ENCODE results near the gene C9orf85.
"Not testable (repeated sequence)": the region's sequence is repeated elsewhere in the genome, so short reads cannot be mapped to it uniquely, and the experiment has no call there.

Gene C9orf85

DNA sequence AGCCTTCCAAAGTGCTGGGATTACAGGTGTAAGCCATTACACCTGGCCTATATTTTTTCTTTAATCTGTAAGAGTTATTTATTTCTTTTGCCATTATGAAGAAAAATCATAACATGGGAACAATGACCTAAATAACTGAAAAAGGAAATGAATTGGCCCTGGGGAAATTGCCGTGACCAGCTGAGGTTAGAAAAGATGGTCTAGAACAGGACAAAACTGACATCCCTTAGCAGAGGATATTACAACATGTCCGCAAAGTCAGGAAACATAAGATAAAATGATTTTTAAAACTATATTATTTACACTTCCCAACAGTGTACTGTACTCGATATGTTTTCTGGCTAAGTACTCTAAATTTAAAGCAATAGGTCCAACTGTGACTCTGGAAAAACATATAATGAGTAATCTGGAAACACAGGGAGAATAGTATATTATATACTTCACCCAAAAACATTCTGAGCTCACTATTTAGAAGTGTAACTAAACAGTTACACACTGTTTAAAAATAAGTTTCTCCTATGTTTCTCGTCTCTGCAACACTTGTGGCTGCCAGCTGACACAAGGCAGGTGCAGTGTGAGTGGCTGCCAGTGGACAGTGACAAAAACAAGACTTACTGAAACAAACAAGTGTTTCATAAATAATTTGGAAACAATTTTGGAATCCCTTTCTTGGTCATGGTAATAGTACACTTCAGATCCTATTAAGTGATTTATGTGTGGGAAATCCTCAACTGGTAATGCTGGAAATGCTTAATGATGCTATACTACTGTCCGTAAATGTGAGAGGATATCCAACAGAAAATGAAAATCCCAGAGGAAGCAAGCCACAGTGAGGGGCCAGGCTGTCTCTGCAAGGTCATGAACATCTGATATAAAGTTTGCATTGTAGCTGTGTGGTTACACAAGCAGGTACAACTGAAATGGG, 69.1 kb downstream of the C9orf85 start:
- no peaks in the 10 kb centered on the region for H3K27me3 ChIP-seq (ENCODE audit: low read depth)
- no peak for DNase-seq (ENCODE audit: low spot score in 2 of 2)
- in situ Hi-C loops (cut with MboI; ENCODE audit: low sequenced_read_pairs), result no loop called here
- H3K4me1 ChIP-seq, result peaks cover 10% of the 10 kb centered on the region
- H3K36me3 ChIP-seq (replicated peaks), result no peaks in the 10 kb centered on the region
- no peaks in the 10 kb centered on the region for H3K9me3 ChIP-seq
- no peak overlapping the region for H3K4me3 ChIP-seq

DNA sequence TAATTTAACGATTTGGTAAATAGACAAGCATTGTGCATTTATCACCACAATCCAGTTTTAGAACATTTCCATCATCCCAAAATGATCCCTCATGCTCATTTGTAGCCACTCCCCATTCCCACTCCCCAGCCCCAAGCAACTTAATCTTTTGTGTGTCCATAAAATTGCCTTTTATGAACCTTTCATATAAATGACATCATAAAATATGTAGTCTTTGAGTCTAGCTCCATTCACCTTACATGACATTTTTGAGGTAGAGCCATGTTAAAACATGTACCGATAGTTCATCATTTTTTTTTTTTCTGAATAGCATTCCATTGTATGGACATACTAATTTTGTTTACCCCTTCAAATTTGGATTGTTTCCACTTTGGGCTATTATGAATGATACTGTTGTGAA, 70.5 kb downstream of the C9orf85 start:
- no peaks in the 10 kb centered on the region for H3K36me3 ChIP-seq (replicated peaks)
- in situ Hi-C loops (cut with MboI; ENCODE audit: low sequenced_read_pairs), result no loop called here
- H3K27me3 ChIP-seq (ENCODE audit: low read depth), result no peaks in the 10 kb centered on the region
- no peak for DNase-seq (ENCODE audit: low spot score in 2 of 2)
- no peaks in the 10 kb centered on the region for H3K9me3 ChIP-seq
- peaks cover 10% of the 10 kb centered on the region for H3K4me1 ChIP-seq
- no peak overlapping the region for H3K4me3 ChIP-seq

DNA sequence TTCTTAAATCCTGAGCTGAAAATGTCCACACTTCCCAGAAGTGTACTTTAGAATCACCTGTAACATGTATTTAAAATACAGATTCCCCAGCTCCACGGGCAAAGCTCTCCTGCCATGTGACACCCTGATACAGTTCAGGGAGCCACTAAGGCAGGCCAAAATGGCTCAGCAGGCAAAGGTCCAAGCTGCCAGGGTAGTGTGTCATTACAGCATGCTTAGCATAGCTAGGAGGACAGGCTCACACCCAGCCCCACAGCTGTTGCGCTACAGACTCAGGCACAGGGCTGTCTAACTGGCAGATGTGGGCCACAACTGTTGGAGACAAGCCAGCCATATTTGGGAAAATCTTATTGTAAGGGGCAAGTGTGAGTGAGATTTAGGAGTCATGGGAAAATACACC, 73.0 kb downstream of the C9orf85 start:
- no peaks in the 10 kb centered on the region for H3K36me3 ChIP-seq (replicated peaks)
- peaks cover 10% of the 10 kb centered on the region for H3K4me1 ChIP-seq
- in situ Hi-C loops (cut with MboI; ENCODE audit: low sequenced_read_pairs), result no loop called here
- no peak overlapping the region for H3K4me3 ChIP-seq
- no peak for DNase-seq (ENCODE audit: low spot score in 2 of 2)
- no peaks in the 10 kb centered on the region for H3K9me3 ChIP-seq
- no peaks in the 10 kb centered on the region for H3K27me3 ChIP-seq (ENCODE audit: low read depth)

DNA sequence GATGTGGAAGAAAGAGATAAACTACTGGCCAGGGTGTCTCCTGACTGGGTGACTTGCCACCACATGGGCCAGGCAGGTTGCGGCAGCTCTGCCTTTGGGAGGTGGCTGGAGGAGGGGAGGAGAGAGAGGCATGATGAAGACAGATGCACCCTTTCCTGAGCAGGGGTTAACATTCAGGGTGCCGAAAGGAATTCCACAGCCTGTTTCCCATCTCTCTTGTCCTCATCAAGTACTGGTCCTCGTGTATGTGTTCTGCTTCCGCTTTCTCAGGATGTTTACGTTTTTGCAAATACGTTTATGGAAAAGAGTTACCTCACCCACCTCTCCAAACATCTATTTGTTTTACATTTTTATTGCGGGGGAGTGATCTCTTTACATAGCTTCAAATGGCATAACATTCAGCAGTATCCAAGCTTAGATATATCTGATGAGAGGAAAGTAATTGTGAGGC, 73.4 kb downstream of the C9orf85 start:
- in situ Hi-C loops (cut with MboI; ENCODE audit: low sequenced_read_pairs), result no loop called here
- no peak for DNase-seq (ENCODE audit: low spot score in 2 of 2)
- Histone ChIP-seq H3K36me3 (replicated peaks) (no peaks in the 10 kb centered on the region), H3K4me3 (no peak overlapping the region), H3K4me1 (peaks cover 10% of the 10 kb centered on the region), H3K9me3 (no peaks in the 10 kb centered on the region), H3K27me3 (ENCODE audit: low read depth) (no peaks in the 10 kb centered on the region)

DNA sequence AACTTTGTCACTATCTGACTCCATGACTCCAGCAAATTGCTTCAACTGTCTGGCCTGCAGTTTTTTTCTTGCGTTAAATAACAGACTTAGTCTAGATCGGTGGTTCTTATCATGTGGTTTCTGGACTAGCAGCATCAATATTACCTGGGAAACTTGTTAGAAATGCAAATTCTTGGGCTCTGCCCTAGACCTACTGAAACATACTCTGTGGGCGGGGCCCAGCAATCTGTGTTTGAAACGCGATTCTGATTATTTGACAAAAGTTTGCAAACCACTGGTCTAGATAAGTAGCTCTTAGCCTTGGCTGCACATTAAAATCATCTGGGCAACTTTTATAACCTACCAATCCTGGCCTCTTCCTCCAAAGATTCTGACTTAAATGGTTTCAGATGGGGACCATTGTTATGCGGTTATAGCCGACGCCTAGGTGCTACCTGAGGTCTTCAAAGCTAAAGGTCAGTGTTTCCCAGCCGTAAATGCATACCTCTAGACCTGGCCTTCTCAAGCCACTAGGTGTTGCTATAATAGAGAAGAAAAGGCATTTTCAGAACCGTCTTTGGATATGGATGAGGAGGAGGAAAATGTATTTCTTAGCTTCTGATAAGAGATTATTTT, 74.0 kb downstream of the C9orf85 start:
- Histone ChIP-seq H3K4me1 (peaks cover 10% of the 10 kb centered on the region), H3K27me3 (ENCODE audit: low read depth) (no peaks in the 10 kb centered on the region), H3K36me3 (replicated peaks) (no peaks in the 10 kb centered on the region), H3K4me3 (no peak overlapping the region), H3K9me3 (no peaks in the 10 kb centered on the region)
- in situ Hi-C loops (cut with MboI; ENCODE audit: low sequenced_read_pairs), result no loop called here
- no peak for DNase-seq (ENCODE audit: low spot score in 2 of 2)

DNA sequence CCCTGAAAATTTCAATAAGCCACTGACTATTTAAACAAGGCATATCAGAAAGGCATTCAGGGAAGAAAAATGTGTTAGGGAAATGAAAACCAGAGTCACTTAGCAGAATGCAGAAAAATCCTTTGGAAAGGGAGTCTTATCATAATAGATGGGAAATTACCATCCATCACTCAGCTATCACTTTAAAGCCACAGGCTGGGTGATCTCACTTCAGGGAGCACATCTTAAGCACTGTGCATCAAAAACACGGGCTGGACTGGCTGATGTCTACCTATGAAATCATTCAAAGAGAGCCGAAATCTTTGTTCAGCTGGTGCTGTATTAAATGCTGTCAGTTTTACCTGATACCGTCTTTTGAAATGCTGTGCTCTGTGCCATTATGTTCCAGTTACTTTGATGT, 75.5 kb downstream of the C9orf85 start:
- H3K36me3 ChIP-seq (replicated peaks), result no peaks in the 10 kb centered on the region
- H3K9me3 ChIP-seq, result no peaks in the 10 kb centered on the region
- DNase-seq (ENCODE audit: low spot score in 2 of 2), result no peak
- H3K4me1 ChIP-seq, result peaks cover 7% of the 10 kb centered on the region
- in situ Hi-C loops (cut with MboI; ENCODE audit: low sequenced_read_pairs), result no loop called here
- H3K27me3 ChIP-seq (ENCODE audit: low read depth), result no peaks in the 10 kb centered on the region
- no peak overlapping the region for H3K4me3 ChIP-seq

DNA sequence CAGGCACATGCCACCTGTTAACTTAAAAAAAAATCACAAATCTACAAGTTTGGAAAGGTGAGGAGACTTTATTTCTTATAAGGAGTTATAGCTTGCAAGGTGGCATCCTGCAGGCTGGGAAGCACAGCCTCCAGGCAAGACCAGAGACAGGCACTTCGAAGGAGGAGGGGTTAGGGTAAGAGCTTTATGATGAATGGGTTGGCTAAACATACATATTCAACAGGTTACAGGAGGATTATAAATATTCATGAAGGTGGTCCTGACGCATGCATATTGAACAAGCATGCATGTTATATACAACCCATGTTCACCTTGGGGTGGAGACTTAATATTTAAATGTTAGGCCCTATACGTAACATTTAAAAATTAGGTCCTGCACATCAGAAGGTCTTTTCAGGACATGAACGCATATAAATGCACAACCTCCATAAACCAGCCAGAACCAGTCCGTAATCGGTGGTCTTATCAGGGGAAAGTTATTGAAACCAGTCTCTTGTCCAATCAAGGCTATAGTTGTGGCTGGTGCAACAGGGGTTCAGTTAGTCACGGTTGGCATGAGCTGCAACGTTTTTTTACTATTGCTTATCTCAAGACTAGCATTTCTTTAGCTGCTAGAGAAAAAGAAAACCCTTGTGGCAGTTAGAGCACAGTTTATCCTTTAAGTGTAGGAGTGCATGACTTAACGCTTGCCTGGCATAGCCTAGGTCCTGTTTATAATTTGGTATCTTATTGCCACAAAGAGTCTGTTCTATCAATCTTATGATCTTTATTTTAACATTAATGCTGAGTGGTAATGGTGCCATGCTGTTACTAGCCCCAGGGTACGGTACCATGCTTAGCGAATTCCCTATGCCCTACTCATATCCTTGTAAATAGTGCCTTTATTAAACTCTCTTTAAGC, 76.3 kb downstream of the C9orf85 start:
- Histone ChIP-seq H3K4me1 (peaks cover 2% of the 10 kb centered on the region; the same call in 1 of the 2 replicates), H3K36me3 (replicated peaks) (no peaks in the 10 kb centered on the region), H3K9me3 (no peaks in the 10 kb centered on the region), H3K4me3 (no peak overlapping the region), H3K27me3 (ENCODE audit: low read depth) (no peaks in the 10 kb centered on the region)
- DNase-seq (ENCODE audit: low spot score in 2 of 2), result no peak
- in situ Hi-C loops (cut with MboI; ENCODE audit: low sequenced_read_pairs), result no loop called here

DNA sequence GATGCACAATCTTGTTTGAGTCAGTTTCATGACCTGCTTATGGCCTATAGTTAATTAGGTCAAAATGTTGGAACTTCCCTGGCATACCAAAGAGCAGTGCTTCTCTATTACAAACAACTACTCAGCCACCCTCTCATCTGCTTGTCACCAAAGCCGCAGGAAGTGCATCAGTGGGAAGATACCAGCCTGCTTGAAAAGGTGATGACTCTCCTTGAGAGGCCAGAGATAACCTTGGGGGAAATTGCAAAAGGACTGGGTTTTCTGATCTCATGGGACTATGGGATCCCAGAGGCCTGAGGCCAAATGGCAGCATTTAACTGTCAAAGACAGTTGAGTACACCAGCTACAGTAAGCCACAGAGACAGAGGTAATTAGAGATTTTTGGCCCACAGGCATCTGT, 79.0 kb downstream of the C9orf85 start:
- Histone ChIP-seq H3K27me3 (ENCODE audit: low read depth) (no peaks in the 10 kb centered on the region), H3K4me1 (no peaks in the 10 kb centered on the region), H3K9me3 (no peaks in the 10 kb centered on the region), H3K36me3 (replicated peaks) (no peaks in the 10 kb centered on the region), H3K4me3 (no peak overlapping the region)
- no peak for DNase-seq (ENCODE audit: low spot score in 2 of 2)
- in situ Hi-C loops (cut with MboI; ENCODE audit: low sequenced_read_pairs), result no loop called here

DNA sequence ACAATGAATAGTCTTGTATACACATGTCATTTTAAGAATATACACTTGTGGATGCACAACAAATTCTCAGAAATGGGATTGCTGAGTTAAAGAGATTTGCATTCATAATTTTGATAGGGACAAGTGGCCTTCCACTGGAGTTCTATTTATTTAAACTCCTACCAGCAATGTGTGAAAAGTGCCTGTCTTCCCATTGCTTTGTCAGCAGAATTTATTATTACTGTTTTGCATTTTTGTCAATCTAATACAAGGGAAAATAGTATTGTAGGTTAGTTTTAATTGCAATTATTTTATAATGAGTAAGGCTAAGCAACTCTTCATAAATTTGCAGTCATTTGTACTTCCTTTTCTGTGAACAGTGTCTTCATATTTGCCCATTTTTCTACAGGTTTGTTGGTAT, 94.0 kb downstream of the C9orf85 start:
- no peak for DNase-seq (ENCODE audit: low spot score in 2 of 2)
- H3K36me3 ChIP-seq (replicated peaks), result no peaks in the 10 kb centered on the region
- in situ Hi-C loops (cut with MboI; ENCODE audit: low sequenced_read_pairs), result no loop called here
- no peaks in the 10 kb centered on the region for H3K27me3 ChIP-seq (ENCODE audit: low read depth)
- peaks cover 9% of the 10 kb centered on the region for H3K4me1 ChIP-seq
- H3K9me3 ChIP-seq, result peaks cover 3% of the 10 kb centered on the region; the same call in 1 of the 2 replicates
- H3K4me3 ChIP-seq, result no peak overlapping the region

DNA sequence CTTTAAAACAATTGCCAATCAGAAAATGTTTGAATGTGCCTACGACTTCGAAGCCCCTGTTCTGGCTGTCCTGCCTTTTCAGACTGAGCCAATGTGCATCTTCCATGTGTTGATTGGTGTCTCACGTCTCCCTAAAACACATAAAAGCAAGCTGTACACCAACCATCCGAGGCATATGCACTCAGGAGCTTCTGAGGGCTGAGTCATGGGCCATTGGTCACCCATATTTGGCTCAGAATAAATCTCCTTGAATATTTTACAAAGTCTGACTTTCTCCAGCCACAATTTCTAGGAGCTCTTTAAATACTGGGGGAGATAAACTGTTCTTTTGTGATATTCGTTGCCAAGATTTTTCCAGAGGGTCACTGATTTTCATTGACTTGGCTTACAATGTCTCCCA, 95.1 kb downstream of the C9orf85 start:
- DNase-seq (ENCODE audit: low spot score in 2 of 2), result no peak
- H3K9me3 ChIP-seq, result no peaks in the 10 kb centered on the region
- no peaks in the 10 kb centered on the region for H3K36me3 ChIP-seq (replicated peaks)
- no peaks in the 10 kb centered on the region for H3K27me3 ChIP-seq (ENCODE audit: low read depth)
- in situ Hi-C loops (cut with MboI; ENCODE audit: low sequenced_read_pairs), result no loop called here
- H3K4me3 ChIP-seq, result no peak overlapping the region
- H3K4me1 ChIP-seq, result peaks cover 9% of the 10 kb centered on the region

DNA sequence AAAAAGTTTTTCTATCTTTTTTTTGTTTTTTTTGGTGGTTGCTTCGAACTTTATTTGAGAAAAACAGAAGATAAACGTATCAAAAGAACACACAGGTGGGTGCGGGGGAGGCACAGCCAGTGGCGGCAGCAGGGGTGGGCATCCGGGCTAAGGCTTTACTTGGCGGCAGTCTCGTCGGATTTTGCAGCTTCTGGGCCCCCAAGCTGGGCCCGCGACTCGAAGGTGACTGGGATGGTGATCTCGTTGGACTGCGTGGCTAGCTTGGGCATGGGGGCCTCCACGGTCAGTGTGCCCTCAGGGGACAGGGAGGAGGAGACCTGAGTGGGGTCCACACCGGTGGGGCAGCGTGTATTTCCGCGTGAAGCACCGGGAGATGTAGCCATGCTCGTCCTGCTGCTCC, 96.3 kb downstream of the C9orf85 start:
- H3K4me3 ChIP-seq; H3K36me3 ChIP-seq (replicated peaks); H3K9me3 ChIP-seq; in situ Hi-C loops (cut with MboI; ENCODE audit: low sequenced_read_pairs); H3K4me1 ChIP-seq; H3K27me3 ChIP-seq (ENCODE audit: low read depth); DNase-seq (ENCODE audit: low spot score in 2 of 2): not testable (repeated sequence)

DNA sequence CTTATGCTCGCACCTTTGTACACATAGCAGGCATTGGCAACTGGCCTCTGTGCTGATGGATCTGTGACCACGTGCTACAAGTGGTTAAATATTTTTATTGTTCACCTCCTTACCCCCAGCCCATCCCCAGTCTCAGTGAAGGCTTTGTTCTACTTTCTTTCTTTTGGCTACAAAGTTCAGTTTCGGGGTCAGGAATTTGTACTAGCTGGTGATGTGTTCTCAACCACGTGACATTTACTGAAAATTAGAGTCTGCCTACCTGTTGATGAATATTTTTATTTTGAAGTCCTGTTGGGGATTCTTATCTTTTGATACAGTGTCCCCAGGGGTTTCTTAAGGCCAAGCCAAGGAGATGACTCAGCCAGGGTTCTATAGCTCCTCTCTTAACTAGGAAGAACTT, 101.2 kb downstream of the C9orf85 start:
- Histone ChIP-seq H3K4me1 (no peaks in the 10 kb centered on the region), H3K4me3 (no peak overlapping the region), H3K36me3 (replicated peaks) (no peaks in the 10 kb centered on the region), H3K27me3 (ENCODE audit: low read depth) (no peaks in the 10 kb centered on the region), H3K9me3 (no peaks in the 10 kb centered on the region)
- DNase-seq (ENCODE audit: low spot score in 2 of 2), result no peak
- in situ Hi-C loops (cut with MboI; ENCODE audit: low sequenced_read_pairs), result no loop called here

DNA sequence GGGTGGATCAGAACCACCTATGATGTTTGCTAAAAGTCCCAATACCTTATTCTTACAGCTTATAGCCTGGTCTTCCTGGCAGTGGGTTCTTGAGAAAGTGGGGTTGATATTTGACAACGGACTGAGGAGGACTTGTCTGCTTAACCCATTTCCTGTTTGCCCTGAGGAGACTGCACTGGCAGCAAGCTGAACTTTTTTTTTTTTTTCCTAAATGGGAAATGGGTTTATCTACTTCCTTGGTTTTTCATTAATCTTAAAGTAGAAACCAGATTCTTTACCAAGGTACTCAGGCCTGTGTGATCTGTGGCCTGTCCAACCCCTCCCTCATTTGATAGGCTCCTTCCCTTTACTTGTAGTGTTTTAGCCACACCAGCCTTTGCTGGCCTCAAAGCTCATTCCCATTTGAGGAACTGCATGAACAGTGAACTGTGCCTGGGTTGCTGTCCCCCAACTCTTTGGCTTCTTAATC, 101.9 kb downstream of the C9orf85 start:
- Histone ChIP-seq H3K4me3 (no peak overlapping the region), H3K27me3 (ENCODE audit: low read depth) (no peaks in the 10 kb centered on the region), H3K36me3 (replicated peaks) (no peaks in the 10 kb centered on the region), H3K4me1 (no peaks in the 10 kb centered on the region), H3K9me3 (no peaks in the 10 kb centered on the region)
- in situ Hi-C loops (cut with MboI; ENCODE audit: low sequenced_read_pairs), result no loop called here
- no peak for DNase-seq (ENCODE audit: low spot score in 2 of 2)

All from HAP-1 (cell line).